GM12865 (cell line): Measurements from ENCODE around the gene PPP2R2B.
"Not testable (repeated sequence)": the region's sequence is repeated elsewhere in the genome, so short reads cannot be mapped to it uniquely, and the experiment has no call there.

Source experiments
- DNase-seq: peaks from one replicate; pipeline ENCODE4 v3.0.0; 2010; ENCODE audit warnings: low read depth
- H3K4me3 ChIP-seq: 2 replicates; pipeline ENCODE4 v1.5.1; 2011; ENCODE audit warnings: mild to moderate bottlenecking, low read depth, low read length, control low read depth
- CTCF ChIP-seq: IDR thresholded peaks from 2 replicates; pipeline ENCODE4 v1.5.1; 2011; ENCODE audit warnings: low read length, control low read depth, low read depth, inconsistent platforms; ENCODE audit not compliant: insufficient read depth; ENCODE audit errors: missing control alignments

PPP2R2B gene

DNA sequence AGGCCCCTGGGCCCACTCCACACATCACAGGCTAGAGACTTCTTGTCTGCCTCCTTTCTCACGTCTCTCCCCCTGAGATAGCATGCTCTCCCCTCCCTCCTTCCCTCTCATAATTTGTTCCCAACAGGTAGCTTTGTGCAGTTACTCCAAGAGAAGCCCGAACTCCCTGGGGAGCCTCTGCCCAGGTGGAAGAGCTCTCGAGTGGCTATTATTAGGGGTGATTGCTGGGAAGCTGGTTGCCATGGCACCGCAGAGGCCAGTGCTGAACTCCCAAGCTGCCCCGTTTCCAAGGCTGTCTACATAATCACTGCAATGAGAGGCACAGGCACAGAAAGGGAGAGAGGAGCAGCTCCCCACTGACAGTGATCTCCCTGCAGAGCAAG lies 257.9 kb downstream of the PPP2R2B start:
- no peak overlapping the region for H3K4me3 ChIP-seq
- no peak for TF ChIP-seq CTCF
- DNase-seq: no peak

GRCh38 chr5:146620031-146620668 lies 258.4 kb downstream of the PPP2R2B start:
- TF ChIP-seq CTCF: no peak
- DNase-seq: no peak

DNA sequence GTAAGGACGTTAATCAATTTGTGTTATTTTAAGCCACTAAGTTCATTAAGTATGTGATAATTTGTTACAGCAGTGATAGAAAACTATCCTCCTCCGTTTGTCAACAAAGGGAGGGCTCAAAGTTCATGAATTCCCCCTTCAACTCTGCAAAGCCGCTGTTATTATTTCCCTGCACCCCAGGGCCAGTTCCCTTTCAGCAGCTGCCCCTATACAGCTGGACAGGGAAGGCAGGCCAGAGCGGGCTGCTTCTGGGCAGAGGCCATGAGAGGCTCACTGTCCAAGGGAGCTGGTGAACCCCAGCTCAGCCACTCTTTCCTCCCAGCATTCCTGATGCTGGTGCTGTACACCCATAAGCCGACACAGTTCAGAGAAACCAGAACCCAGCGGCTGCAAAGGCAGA lies 260.1 kb downstream of the PPP2R2B start:
- no peak for TF ChIP-seq CTCF
- no peak for DNase-seq
- H3K4me3 ChIP-seq: no peak overlapping the region

More at GRCh38 chr5:146620031-146620668, 258.4 kb downstream of the PPP2R2B start:
- no peak overlapping the region for H3K4me3 ChIP-seq

DNA sequence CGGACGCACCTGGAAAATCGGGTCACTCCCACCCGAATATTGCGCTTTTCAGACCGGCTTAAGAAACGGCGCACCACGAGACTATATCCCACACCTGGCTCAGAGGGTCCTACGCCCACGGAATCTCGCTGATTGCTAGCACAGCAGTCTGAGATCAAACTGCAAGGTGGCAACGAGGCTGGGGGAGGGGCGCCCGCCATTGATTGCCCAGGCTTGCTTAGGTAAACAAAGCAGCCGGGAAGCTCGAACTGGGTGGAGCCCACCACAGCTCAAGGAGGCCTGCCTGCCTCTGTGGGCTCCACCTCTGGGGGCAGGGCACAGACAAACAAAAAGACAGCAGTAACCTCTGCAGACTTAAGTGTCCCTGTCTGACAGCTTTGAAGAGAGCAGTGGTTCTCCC lies 268.8 kb downstream of the PPP2R2B start:
- H3K4me3 ChIP-seq, DNase-seq: not testable (repeated sequence)

DNA sequence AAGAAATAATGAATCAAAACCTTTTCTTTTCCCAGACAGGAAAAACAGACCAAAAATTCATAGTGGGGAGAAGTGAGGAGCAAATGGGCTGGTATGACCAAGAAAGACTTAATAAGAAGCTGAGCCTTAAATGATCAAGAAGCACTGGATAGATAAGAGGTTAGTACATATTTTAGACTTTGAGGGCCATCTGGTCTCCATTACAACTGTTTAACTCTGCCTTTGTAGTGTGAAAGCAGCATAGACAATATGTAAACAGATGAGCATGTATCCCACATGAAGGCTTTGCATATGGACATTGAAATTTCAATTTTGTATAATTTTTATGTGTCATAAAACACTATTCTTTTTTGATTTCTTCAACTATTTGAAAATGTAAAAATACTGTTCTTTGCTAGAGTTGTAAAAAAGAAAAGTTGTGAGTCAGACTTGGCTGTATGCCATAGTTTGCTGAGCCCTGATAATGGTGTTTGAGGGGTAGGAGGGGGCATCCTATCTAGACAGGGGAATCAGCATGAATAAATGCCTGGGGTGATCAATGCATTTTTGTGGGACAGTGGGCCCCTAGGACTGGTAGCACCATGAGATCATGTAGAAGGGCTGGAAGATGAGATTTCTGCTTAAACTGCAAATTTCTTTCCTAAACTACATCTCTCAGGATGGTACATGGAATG lies 270.8 kb downstream of the PPP2R2B start:
- no peak overlapping the region for H3K4me3 ChIP-seq
- no peak for DNase-seq
- no peak for TF ChIP-seq CTCF

DNA sequence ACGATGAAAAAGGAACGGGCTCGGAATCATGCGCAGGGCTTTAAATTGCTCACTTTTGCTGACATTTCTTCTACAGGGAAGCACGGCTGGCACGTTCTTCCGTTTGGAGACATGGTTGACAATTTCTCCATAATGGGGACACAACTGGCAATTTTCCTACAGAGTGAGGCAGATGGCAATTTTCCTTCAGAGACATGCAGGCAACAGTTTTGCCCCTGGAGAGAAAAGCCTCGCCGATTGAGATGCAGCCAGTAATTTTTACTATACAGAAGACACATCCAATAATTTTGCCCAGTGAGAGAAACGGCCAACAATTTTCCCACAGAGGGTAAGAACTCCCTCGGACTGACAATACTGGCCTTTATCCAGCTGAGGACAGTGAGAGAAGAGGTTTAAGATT lies 271.7 kb downstream of the PPP2R2B start:
- no peak overlapping the region for H3K4me3 ChIP-seq
- no peak for TF ChIP-seq CTCF
- DNase-seq: no peak

GRCh38 chr5:146600376-146600775 lies 278.2 kb downstream of the PPP2R2B start:
- DNase-seq: no peak
- H3K4me3 ChIP-seq: no peak overlapping the region
- no peak for TF ChIP-seq CTCF
